KMS-11 (cell line): ENCODE data around the gene UMODL1.

Experiments
- H2AFZ ChIP-seq: fragments of 200-600 bp; sonication (generic); 2 replicates; pipeline ENCODE4 v1.6.1; 2016; ENCODE audit warnings: antibody characterized with exemption, mixed run types, low read depth
- H3K27ac ChIP-seq: fragments of 200-600 bp; sonication (generic); 2 replicates; pipeline ENCODE4 v1.6.1; 2016; ENCODE audit warnings: mild to moderate bottlenecking, mixed run types
- H3K27me3 ChIP-seq: fragments of 200-600 bp; sonication (generic); 2 replicates; pipeline ENCODE4 v1.6.1; 2017; ENCODE audit warnings: mild to moderate bottlenecking, low read depth, mixed run types, moderate library complexity; ENCODE audit not compliant: insufficient read depth
- H3K36me3 ChIP-seq: fragments of 200-600 bp; sonication (generic); 2 replicates; pipeline ENCODE4 v1.6.1; 2017; ENCODE audit warnings: mild to moderate bottlenecking, mixed run types; ENCODE audit not compliant: insufficient read depth
- H3K4me1 ChIP-seq: fragments of 200-600 bp; sonication (generic); 2 replicates; pipeline ENCODE4 v1.6.1; 2016; ENCODE audit warnings: mild to moderate bottlenecking, low read depth, mixed run types; ENCODE audit not compliant: poor library complexity, severe bottlenecking
- H3K4me2 ChIP-seq: fragments of 200-600 bp; sonication (generic); 2 replicates; pipeline ENCODE4 v1.7.0; 2016; ENCODE audit warnings: mild to moderate bottlenecking, mixed run types
- H3K4me3 ChIP-seq: fragments of 200-600 bp; sonication (generic); IDR thresholded peaks from 2 replicates; pipeline ENCODE4 v1.6.1; 2017; ENCODE audit warnings: low read depth, low read length, mixed read lengths; ENCODE audit not compliant: insufficient read depth
- H3K79me2 ChIP-seq: fragments of 200-600 bp; sonication (generic); 2 replicates; pipeline ENCODE4 v1.6.1; 2016; ENCODE audit warnings: low read depth, mixed run types; ENCODE audit not compliant: insufficient read depth
- H3K9ac ChIP-seq: fragments of 200-600 bp; sonication (generic); 2 replicates; pipeline ENCODE4 v1.6.1; 2016; ENCODE audit warnings: mild to moderate bottlenecking, mixed run types
- H4K20me1 ChIP-seq: fragments of 200-600 bp; sonication (generic); 2 replicates; pipeline ENCODE4 v1.6.1; 2016; ENCODE audit warnings: mild to moderate bottlenecking, mixed run types; ENCODE audit not compliant: insufficient read depth
- TF ChIP-seq, protein P1 (sequence below): fragments of 200-600 bp; sonication (generic); conservative IDR thresholded peaks from 2 replicates; pipeline ENCODE4 v1.6.1; 2017; ENCODE audit warnings: low read depth, mild to moderate bottlenecking, antibody characterized with exemption, low read length, moderate library complexity, mixed read lengths

The UMODL1 gene, protein sequence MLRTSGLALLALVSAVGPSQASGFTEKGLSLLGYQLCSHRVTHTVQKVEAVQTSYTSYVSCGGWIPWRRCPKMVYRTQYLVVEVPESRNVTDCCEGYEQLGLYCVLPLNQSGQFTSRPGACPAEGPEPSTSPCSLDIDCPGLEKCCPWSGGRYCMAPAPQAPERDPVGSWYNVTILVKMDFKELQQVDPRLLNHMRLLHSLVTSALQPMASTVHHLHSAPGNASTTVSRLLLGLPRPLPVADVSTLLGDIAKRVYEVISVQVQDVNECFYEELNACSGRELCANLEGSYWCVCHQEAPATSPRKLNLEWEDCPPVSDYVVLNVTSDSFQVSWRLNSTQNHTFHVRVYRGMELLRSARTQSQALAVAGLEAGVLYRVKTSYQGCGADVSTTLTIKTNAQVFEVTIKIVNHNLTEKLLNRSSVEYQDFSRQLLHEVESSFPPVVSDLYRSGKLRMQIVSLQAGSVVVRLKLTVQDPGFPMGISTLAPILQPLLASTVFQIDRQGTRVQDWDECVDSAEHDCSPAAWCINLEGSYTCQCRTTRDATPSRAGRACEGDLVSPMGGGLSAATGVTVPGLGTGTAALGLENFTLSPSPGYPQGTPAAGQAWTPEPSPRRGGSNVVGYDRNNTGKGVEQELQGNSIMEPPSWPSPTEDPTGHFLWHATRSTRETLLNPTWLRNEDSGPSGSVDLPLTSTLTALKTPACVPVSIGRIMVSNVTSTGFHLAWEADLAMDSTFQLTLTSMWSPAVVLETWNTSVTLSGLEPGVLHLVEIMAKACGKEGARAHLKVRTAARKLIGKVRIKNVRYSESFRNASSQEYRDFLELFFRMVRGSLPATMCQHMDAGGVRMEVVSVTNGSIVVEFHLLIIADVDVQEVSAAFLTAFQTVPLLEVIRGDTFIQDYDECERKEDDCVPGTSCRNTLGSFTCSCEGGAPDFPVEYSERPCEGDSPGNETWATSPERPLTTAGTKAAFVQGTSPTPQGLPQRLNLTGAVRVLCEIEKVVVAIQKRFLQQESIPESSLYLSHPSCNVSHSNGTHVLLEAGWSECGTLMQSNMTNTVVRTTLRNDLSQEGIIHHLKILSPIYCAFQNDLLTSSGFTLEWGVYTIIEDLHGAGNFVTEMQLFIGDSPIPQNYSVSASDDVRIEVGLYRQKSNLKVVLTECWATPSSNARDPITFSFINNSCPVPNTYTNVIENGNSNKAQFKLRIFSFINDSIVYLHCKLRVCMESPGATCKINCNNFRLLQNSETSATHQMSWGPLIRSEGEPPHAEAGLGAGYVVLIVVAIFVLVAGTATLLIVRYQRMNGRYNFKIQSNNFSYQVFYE

GRCh38 chr21:42071146-42071737 is at the start of gene UMODL1:
TSS of gene UMODL1 (plus strand) at chr21:42071317. CDS start at chr21:42071317, 0 bp downstream.
- no peak within 1 kb of the TSS for H3K4me3 ChIP-seq
- H3K9ac ChIP-seq: no peak within 1 kb of the TSS
- no peaks in the 10 kb centered on the region; the same call in 1 of the 2 replicates for H3K27me3 ChIP-seq
- H3K36me3 ChIP-seq: no peaks in the 10 kb centered on the region
- TF ChIP-seq, protein P1, sequence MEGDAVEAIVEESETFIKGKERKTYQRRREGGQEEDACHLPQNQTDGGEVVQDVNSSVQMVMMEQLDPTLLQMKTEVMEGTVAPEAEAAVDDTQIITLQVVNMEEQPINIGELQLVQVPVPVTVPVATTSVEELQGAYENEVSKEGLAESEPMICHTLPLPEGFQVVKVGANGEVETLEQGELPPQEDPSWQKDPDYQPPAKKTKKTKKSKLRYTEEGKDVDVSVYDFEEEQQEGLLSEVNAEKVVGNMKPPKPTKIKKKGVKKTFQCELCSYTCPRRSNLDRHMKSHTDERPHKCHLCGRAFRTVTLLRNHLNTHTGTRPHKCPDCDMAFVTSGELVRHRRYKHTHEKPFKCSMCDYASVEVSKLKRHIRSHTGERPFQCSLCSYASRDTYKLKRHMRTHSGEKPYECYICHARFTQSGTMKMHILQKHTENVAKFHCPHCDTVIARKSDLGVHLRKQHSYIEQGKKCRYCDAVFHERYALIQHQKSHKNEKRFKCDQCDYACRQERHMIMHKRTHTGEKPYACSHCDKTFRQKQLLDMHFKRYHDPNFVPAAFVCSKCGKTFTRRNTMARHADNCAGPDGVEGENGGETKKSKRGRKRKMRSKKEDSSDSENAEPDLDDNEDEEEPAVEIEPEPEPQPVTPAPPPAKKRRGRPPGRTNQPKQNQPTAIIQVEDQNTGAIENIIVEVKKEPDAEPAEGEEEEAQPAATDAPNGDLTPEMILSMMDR: no peak
- H2AFZ ChIP-seq: no peak within 1 kb of the TSS
- no peaks in the 10 kb centered on the region for H3K4me1 ChIP-seq
- no peak within 1 kb of the TSS for H3K27ac ChIP-seq
- H3K4me2 ChIP-seq: no peak within 1 kb of the TSS
- H4K20me1 ChIP-seq: no peaks in the 10 kb centered on the region
- no peaks in the 10 kb centered on the region for H3K79me2 ChIP-seq

- Histone ChIP-seq H3K4me1 (no peaks in the 10 kb centered on the region), H3K9ac (no peak overlapping the region), H3K27ac (no peak overlapping the region), H3K4me3 (no peak overlapping the region), H3K36me3 (no peaks in the 10 kb centered on the region), H3K27me3 (no peaks in the 10 kb centered on the region), H3K4me2 (no peak overlapping the region), H3K79me2 (no peaks in the 10 kb centered on the region), H4K20me1 (no peaks in the 10 kb centered on the region), H2AFZ (no peak overlapping the region)
- TF ChIP-seq, protein P1: no peak
Observed at GRCh38 chr21:42021371-42022090, 49.6 kb upstream of the UMODL1 start.

GRCh38 chr21:42022091-42022430 is 49.1 kb upstream of the UMODL1 start:
- Histone ChIP-seq H3K79me2 (no peaks in the 10 kb centered on the region), H3K4me3 (no peak overlapping the region), H4K20me1 (no peaks in the 10 kb centered on the region), H3K36me3 (no peaks in the 10 kb centered on the region), H3K4me1 (no peaks in the 10 kb centered on the region), H3K27ac (no peak overlapping the region), H2AFZ (no peak overlapping the region), H3K9ac (no peak overlapping the region), H3K4me2 (no peak overlapping the region), H3K27me3 (no peaks in the 10 kb centered on the region)
- TF ChIP-seq, protein P1: no peak
